Forelimb muscle (tissue), 1 donor: ENCODE results near the gene ME3. TPM values are rescaled to one million over a fixed set of nuclear protein-coding genes. Genes with fewer than 3 reads are reported as not detected.

ENCODE experiments used
- DNase-seq: peaks from one replicate; pipeline ENCODE4 v3.0.0-alpha.2; 2013; ENCODE audit warnings: low read depth
- polyA plus RNA-seq: library from polyadenylated mRNA; unstranded; fragments of 120-200 nt; gene quantifications from one replicate; pipeline ENCODE4 v1.2.1, GENCODE V29; 2013; ENCODE audit not compliant: insufficient read length

The ME3 gene
- polyA plus RNA-seq = 10.8 TPM

DNA sequence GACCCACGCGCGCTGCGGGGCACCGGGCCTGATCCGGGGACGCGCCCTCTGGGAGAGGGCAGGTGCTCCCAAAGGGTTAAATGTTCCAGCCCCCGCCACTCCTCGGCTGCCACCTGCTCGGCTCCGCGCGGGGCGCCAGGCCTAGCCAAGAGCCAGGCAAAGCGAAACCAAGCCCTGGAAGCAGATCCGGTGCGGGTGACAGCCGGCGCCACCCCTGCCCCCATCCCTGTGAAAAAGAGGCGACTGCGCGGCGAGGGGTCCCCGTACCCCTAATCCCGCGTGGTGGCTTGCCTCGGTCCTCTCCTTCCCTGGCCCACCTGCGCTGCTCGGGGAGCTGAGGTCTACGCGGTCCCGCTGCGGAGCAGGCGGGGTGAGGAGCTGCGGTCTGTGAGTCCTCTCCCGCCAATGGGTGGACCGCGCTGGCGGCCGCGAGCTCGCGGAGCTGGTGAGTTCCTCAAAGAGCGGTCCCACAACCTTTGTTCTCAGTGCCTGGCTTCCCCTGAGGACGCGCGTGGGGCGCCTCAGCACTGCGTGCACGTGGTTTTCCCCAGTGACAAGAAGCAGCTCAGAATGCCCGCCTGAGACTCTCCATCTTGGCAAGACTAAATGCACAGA lies at the start of gene ME3:
TSS of gene ME3 (minus strand) at position 610 of the 615 bp plus-strand sequence.
- no peak for DNase-seq

GRCh38 chr11:86722006-86722405 lies 49.6 kb upstream of the ME3 start:
- no peak for DNase-seq

DNA sequence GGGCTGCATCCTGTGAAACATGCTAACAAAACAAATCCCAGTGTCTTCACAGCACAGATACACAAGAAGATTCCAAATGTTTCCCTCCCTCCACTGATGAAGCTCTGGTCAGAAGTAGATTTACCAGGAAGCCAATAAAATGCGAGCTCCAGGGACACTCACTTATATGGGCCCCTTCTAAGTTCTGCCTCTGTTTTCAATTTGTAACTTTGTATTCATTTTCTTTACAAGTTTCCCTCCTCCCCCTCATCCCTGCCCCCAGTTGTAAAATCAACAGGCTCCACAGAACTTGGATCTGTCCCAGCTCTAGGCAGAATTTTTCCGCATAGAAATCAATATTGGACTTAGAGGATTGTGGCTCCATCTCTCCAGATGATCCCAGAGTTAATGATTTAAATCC lies 48.1 kb upstream of the ME3 start:
- no peak for DNase-seq

DNA sequence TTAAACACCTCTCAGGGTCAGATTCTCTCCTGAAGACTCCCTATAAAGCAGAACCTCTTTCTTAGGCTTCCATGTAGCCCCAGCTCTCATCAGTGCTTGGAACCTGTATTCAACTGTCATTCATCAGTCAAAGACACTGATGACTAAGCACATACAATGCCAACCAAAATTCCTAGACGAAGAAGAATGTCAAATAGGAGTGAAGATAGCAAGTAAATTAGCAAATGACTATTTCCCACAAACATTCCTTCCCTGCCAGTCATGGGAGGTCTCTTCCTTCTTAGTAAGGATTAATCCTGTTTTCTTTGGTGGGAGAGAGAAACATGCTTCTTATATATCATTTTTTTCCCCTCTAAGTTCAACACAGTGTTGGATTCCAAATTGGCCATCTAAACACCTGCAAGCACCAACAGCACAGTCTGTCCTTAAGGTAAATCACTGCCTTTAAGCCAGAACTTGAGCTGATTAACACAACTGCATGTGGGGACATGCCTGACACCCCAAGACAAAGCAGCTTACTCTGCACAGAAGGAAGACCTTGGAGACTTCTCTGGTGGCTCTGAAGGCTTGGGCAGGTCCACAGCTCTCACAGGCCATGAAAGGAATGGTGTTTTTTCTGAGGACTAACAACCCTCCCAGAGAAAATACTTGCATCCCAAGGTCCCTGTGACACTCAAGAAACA lies 47.5 kb upstream of the ME3 start:
- no peak for DNase-seq

- no peak for DNase-seq
Observed at GRCh38 chr11:86718999-86719398, 46.6 kb upstream of the ME3 start.

- no peak for DNase-seq
Observed at GRCh38 chr11:86718521-86718920, 46.1 kb upstream of the ME3 start.

DNA sequence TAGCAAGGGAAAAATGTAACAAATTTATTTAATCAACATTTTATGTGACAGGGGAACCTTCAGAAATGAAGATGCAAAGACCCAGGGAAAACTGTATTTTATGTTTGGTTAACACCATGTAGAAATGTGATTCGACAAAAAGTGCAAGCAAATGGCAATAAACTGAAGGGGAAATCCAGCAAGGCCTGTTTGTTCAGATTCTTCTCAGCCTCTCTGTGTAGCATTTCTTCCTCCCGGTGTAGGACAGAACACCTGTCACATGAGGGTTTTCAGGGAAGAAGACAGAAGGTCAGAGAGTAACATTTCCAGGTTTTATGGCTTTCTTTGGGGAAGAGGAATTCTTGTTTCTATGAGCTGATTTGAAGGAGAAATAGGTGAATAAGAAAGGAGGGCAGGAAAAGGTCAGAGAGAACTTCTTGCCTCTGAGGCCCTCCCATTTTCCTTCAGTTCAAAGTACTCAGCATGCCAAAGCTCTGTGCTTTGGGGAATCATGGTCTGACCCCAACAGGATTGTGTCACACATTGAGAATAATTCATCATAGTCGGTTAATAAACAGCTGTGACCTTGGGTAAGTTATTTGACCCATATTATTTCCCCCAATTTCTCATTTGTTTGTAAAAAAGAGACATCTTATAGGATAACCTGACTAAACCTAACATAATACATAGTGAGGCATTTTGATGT lies 45.5 kb upstream of the ME3 start:
- no peak for DNase-seq

GRCh38 chr11:86715611-86716010 lies 43.2 kb upstream of the ME3 start:
- no peak for DNase-seq

- DNase-seq = no peak
Observed at GRCh38 chr11:86713552-86713951, 41.1 kb upstream of the ME3 start.

- DNase-seq = no peak
Observed at GRCh38 chr11:86710936-86711335, 38.5 kb upstream of the ME3 start.

DNA sequence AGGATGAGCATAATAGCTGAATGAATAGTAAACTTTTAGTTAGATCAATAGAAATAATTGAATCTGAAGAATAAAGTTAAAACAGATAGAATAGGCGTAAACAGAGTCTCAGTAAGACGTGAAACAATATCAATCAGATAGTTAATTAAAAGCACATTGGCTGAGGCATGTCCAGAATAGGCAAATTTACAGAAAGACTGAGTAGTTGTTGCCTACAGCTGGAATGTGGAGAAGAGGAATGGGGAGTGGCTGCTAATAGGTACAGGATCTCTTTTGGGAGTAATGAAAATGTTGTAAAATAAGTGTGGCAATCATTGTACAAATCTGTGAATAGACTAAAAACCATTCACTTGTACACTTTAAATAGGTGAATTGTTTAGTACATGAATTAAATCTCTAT lies 36.3 kb upstream of the ME3 start:
- DNase-seq = no peak

DNA sequence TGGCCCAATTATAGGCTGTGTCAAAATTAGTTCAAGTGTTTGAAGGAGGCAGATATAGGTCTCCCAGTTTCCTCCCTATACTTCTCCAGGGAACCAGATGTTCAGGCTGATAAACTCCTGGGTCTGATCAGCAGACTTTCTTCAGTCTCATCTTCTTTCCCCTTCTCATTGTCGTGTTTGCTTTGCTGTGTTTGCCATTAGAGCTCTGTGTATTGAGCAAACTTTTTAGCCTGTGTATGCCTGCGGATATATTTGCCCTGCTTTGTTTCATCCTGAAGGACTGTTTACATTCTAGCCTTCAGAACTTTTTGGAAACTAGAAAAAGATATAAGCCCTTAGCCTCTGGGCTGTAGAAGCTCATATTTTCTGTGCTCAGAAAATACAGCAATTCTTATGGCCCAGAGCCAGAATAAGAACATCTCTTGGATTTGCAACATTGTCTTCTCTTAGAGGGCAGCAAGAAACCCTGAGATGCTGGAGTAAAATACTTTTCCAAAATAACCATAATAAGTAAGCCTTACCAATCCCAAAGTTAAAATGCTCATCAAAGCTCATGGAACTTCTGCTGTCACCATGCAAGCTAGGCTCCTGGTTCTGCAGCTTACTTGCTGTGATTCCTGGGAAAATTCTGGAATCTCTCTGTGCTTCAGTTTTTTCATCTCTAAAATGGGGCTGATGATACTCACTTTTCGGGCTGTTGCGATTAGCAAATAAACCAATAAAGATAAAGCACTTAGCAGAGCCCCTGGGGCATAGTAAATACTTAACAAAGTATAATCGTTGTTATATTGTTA lies 34.1 kb upstream of the ME3 start:
- DNase-seq = no peak

DNA sequence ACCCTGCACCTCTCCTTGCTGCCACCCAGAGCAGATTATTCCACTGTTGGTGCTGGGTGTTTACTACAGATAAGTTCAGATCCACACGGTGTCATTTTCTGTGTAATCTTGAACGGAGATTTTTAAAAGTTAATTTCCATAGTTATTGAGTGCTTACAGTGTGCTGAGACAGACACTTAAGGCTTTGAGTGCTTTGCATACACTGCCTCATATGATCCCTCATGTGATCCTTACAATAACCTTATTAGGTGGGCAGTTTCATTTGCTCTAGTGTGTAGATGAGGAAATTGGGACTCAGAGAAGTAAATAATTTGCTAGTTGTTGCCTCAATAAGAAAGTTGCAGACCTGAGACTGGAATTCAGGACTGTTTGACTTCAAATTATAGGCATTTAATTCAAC lies 32.3 kb upstream of the ME3 start:
- DNase-seq = no peak

DNA sequence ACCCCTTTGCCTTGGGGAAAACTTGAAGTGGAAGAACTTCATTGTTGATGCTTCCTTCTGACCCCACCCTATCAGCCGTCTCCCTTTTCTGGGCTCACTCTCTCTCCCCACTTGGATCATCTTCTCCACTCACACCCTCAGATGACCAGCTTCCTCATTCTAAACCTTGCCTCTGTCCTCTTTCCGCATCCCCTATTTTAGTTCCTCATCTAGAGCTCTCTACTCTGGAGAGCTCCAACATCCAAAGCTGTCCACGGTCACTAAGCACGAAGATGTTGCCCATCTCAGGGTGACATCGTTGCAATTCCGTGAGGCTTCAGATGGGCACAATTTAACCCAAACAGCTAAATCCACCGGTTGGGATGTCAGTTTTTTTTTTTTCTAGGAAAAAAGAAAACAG lies 31.6 kb upstream of the ME3 start:
- DNase-seq = no peak

- no peak for DNase-seq
Observed at GRCh38 chr11:86702220-86702983, 30.0 kb upstream of the ME3 start.

DNA sequence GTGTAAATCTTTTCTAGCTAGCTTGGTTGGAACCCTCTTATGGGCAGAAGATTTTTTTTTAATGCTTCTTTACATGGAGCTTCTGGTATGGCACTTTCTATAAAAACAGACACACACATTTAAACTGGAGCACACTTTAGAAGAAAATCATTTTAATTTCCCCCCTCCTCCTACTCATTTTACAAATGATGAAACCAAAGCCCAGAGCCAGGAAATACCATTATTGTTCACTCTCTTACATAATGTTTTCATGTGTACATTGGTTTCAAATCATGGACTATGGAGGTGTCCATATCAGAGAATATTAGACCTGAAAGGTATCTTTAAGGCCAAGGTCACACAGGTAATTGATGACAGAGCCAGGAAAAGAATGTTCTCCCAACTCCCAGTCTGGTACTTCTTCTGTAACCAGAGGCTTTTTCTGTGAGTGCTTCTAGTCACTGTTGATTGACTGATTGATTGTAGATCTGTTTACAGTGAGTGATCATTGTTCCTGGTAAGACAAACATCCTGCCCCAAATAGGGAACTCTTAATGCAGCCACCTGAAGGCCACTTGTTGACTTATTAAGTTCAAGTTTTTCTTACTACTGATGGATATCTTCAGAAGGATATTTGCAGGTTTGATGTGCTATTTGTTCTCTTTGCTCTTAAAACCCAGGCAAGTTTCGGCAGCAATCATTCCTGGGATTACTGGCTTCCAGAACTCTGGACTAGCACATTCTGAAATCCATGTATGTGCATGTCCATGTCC lies 26.8 kb upstream of the ME3 start:
- DNase-seq = no peak

GRCh38 chr11:86698639-86699038 lies 26.2 kb upstream of the ME3 start:
- no peak for DNase-seq

DNA sequence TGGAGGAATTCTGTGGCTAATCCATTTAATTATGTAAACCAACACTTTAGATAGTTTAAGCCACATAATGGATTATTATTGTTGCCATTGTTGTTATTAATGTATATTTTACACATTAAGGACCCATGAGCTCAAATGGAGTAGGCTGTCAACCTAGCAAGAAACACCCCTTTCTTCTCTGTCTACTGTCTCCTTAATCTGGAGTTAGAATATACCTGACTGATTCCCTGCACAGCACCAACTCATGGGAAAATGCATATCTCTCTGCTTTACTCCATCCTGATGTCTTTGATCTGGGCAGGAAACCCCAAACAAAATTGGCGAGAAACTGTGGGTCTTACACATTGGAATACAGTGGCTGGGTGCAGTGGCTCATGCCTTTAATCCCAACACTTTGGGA lies 24.0 kb upstream of the ME3 start:
- no peak for DNase-seq

GRCh38 chr11:86696004-86696403 lies 23.6 kb upstream of the ME3 start:
- no peak for DNase-seq

GRCh38 chr11:86695373-86695772 lies 23.0 kb upstream of the ME3 start:
- no peak for DNase-seq

GRCh38 chr11:86693518-86693917 lies 21.1 kb upstream of the ME3 start:
- DNase-seq = no peak
